T-helper 2 cell (primary cell): ENCODE data around the gene ANKRD36.
"Not testable (repeated sequence)": the region's sequence is repeated elsewhere in the genome, so short reads cannot be mapped to it uniquely, and the experiment has no call there.

ENCODE experiments used
- DNase-seq, 5 experiments: peaks; one replicate each; pipeline versions ENCODE4 v3.0.0 to v3.0.0-alpha.2; 2012 to 2022

ANKRD36 gene

DNA sequence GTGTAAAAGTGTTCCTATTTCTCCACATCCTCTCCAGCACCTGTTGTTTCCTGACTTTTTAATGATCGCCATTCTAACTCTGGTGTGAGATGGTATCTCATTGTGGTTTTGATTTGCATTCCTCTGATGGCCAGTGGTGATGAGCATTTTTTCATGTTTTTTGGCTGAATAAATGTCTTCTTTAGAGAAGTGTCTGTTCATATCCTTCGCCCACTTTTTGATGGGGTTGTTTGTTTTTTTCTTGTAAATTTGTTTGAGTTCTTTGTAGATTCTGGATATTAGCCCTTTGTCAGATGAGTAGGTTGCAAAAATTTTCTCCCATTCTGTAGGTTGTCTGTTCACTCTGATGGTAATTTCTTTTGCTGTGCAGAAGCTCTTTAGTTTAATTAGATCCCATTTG lies 16.1 kb downstream of the ANKRD36 start:
- not testable (repeated sequence) for DNase-seq

DNA sequence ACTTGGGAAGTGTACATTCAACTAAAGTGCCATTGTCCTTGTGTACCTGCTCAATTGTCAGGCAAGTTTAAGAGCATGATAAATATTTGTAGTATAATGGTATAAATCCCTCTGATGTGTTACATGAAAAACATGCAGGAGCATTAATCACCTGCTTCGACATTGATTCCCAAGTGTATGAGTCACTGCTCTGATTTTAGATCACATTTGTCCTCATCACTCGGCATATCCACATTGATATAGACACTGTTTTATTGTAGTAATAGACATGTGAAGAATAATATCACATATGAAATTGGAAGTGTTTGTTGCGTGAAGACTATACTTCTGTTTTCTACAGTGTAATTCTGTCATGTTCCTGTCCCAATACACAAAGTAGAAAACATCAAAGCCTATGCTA lies 31.1 kb downstream of the ANKRD36 start:
- DNase-seq = not testable (repeated sequence)

DNA sequence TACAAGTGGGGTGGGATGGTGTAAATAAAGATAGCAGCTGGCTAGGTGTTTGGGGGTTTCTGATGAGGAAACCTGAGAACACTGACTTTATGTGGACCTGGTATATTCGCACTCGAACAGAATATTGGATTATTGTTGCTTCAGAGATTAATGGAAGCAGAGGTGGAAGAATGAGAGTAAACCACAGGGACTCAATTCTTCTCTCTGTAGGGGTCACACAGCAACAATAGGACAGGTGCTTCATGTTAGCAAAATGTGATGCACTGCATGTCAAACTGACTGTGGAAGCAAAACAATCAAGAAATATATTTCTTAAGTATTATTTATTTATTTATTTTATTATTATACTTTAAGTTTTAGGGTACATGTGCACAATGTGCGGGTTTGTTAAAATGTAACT lies 53.6 kb downstream of the ANKRD36 start:
- DNase-seq = not testable (repeated sequence)

- not testable (repeated sequence) for DNase-seq
These were observed 55.0 kb downstream of the ANKRD36 start for GRCh38 chr2:97167938-97168337.

GRCh38 chr2:97168583-97168982 lies 55.6 kb downstream of the ANKRD36 start:
- not testable (repeated sequence) for DNase-seq

GRCh38 chr2:97180391-97180790 lies 67.4 kb downstream of the ANKRD36 start:
- DNase-seq = not testable (repeated sequence)

GRCh38 chr2:97195349-97195748 lies 82.4 kb downstream of the ANKRD36 start:
- DNase-seq = peak in 1 of 5 experiments; percentile 40

GRCh38 chr2:97197251-97197650 lies 84.3 kb downstream of the ANKRD36 start:
- not testable (repeated sequence) for DNase-seq

- DNase-seq = not testable (repeated sequence)
These were observed 87.9 kb downstream of the ANKRD36 start for GRCh38 chr2:97200887-97201286.

- DNase-seq = not testable (repeated sequence)
These were observed 89.8 kb downstream of the ANKRD36 start for GRCh38 chr2:97202643-97203250.

GRCh38 chr2:97210325-97210724 lies 97.4 kb downstream of the ANKRD36 start:
- DNase-seq = no peak

DNA sequence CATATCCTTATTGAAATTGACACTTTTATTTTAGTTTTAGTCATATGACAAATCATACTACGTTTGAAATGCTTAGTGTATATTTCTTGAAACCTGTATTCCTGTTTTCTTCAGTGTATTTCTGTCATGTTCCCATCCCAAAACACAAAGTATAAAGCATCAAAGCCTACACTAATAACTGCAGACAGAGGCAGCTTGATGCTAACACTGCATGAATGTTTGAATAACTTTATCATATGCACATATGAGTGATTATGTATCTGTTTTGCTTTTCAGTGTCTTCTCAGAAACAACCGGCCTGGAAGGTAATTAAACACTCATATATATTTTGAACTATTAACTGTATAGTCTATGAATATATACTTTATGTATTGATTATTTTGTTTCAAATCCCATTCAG lies 102.1 kb downstream of the ANKRD36 start:
- DNase-seq = not testable (repeated sequence)

DNA sequence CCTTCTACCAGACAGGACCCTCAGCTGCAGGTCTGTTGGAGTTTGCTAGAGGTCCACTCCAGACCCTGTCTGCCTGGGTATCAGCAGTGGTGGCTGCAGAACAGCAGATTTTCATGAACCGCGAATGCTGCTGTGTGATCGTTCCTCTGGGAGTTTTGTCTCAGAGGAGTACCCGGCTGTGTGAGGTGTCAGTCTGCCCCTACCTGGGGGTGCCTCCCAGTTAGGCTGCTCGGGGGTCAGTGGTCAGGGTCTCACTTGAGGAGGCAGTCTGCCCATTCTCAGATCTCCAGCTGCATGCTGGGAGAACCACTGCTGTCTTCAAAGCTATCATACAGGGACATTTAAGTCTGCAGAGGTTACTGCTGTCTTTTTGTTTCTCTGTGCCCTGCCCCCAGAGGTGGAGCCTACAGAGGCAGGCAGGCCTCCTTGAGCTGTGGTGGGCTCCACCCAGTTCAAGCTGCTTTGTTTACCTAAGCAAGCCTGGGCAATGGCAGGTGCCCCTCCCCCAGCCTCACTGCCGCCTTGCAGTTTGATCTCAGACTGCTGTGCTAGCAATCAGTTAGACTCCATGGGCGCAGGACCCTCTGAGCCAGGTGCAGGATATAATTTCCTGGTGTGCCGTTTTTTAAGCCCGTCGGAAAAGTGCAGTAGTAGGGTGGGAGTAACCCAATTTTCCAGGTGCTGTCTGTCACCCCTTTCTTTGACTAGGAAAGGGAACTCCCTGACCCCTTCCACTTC lies 118.1 kb downstream of the ANKRD36 start:
- DNase-seq = not testable (repeated sequence)

- DNase-seq = not testable (repeated sequence)
These were observed 120.0 kb downstream of the ANKRD36 start for GRCh38 chr2:97232981-97233380.

DNA sequence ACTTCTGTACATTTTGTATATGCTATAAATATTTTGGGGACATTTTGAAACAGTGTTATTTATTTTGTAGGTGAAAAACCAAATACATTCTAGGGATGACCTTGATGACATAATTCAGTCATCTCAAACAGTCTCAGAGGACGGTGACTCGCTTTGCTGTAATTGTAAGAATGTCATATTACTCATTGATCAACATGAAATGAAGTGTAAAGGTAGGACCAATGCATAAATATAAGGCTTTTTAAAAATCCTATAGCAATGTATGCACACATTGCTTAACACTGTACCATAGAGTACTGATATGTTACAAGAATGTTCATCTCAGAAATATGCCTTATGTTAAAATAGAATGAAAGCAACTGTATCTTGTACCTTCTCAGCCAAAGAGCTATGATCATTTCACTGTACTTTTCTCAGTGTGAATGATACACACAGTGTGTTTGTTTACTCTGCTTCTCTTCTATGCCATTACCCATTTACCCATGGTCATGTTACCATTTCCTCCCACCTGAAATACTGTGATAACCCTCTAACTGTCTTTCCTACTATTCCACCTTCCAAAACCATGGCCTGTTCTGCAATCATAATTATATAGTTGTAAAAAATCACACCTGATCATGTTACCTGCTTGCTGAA lies 120.8 kb downstream of the ANKRD36 start:
- DNase-seq = not testable (repeated sequence)

DNA sequence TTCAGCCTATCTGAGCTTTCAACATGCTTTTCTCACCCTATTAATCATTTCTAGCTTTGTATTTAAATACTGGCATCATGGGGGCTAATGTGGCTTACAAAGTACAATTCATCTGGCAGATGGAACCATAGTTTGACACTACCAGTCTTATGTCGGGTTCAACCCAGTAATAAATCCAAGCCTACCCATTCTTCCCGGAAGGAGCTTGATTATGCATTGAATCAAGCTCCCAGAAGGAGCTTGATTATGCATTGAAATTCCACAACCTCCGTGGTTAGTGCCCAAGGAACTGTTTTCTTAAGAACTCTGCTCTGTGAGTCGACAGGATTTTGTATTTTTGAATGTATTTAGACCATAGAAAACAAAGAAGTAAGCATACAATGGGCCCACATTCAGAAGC lies 148.2 kb downstream of the ANKRD36 start:
- not testable (repeated sequence) for DNase-seq

DNA sequence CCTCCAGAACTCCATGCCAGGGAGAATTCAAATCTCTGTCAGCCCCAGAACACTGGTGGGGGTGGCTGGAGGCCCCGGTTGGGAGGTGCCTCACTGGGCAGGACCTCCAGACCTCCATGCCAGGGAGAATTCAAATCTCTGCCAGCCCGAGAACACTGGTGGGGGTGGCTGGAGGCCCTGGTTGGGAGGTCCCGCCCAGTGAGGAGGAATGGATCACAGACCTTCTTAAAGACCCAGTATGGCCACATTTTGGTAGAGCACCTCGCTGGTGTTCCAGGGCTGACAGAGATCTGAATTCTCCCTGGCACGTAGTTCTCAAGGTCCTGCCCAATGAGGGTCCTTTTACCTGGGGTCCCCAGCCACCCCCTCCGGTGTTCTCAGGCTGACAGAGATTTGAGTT lies 153.5 kb downstream of the ANKRD36 start:
- DNase-seq = not testable (repeated sequence)

DNA sequence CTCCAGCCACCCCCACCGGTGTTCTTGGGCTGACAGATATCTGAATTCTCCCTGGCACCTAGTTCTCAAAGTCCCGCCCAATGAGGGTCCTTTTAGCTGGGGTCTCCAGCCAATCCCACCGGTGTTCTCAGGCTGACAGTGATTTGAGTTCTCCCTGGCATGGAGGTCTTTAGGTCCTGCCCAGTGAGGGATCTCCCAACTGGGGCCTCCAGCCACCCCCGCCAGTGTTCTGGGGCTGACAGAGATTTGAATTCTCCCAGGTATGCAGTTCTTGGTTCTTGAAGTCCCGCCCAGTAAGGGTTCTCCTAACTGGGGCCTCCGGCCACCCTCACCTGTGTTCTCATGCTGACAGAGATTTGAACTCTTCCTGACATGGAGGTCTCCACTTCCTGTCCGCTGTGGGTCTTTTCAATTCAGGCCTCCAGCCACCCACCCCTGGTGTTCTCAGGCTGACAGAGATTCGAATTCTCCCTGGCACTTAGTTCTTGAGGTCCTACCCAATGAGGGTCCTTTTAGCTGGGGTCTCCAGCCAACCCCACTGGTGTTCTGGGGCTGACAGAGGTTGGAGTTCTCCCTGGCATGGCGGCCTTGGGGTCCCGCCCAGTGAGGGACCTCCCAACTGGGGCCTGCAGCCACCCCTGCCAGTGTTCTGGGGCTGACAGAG lies 154.6 kb downstream of the ANKRD36 start:
- peak in 3 of 5 experiments; percentile 0 to 6 (median 2) for DNase-seq

DNA sequence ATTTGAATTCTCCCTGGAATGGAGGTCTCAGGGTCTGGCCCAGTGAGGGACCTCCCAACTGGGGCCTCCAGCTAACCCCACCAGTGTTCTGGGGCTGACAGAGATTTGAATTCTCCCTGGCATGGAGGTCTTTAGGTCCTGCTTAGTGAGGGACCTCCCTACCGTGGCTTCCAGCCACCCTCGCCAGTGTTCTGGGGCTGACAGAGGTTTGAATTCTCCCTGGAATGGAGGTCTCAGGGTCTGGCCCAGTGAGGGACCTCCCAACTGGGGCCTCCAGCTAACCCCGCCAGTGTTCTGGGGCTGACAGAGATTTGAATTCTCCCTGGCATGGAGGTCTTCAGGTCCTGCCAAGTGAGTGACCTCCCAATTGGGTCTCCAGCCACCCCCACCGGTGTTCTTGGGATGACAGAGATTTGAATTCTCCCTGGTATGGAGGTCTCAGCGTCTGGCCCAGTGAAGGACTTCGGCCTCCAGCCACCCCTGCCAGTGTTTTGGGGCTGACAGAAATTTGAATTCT lies 155.2 kb downstream of the ANKRD36 start:
- not testable (repeated sequence) for DNase-seq

GRCh38 chr2:97276232-97276798 lies 163.4 kb downstream of the ANKRD36 start:
- DNase-seq = not testable (repeated sequence)

DNA sequence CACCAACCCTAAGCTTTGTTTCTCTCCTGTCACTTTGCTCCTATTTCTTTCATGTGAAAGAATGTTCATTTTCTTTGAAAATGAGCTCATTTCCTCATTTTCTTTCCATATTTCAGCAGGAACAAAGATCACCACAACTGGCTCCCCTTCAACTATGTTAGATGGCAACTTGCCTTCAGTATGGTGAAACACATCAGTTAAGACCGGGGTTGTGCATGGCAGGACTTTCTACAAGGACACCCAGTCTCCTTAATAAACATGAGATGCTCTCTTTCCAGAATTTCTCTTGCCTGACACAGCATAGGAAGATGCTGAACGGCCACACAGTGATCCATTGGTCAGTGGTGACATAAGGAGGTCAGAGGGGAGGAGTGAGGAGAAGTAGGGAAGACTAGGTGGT lies 172.2 kb downstream of the ANKRD36 start:
- not testable (repeated sequence) for DNase-seq

- not testable (repeated sequence) for DNase-seq
These were observed 180.7 kb downstream of the ANKRD36 start for GRCh38 chr2:97293687-97294086.
